Vagina (tissue), 2 donors: ENCODE measurements around the gene SYP.

Source experiments
- CTCF ChIP-seq, 3 experiments: fragments of 450-650 bp in 2 of 3; fragments of 200-600 bp in 1 of 3; sonication (generic) in 1 of 3; IDR thresholded peaks; one replicate each; pipeline ENCODE4 v1.5.1; 2017 to 2019; ENCODE audit warnings: antibody characterized with exemption in 3 of 3, mild to moderate bottlenecking in 2 of 3, moderate library complexity in 2 of 3
- POLR2A ChIP-seq, 2 donors: fragments of 450-650 bp; IDR thresholded peaks; one replicate each; pipeline ENCODE4 v1.6.1; 2017; ENCODE audit warnings: antibody characterized with exemption in 2 of 2, mild to moderate bottlenecking in 2 of 2, moderate library complexity in 2 of 2
- POLR2AphosphoS5 ChIP-seq, 2 donors: sonication (generic); formaldehyde crosslinking; IDR thresholded peaks; one replicate each; pipeline ENCODE4 v1.9.0; 2017; ENCODE audit warnings: antibody characterized with exemption in 2 of 2, mild to moderate bottlenecking in 2 of 2, low read depth in 1 of 2; ENCODE audit not compliant: insufficient read depth in 1 of 2

- TF ChIP-seq CTCF (IDR thresholded peaks at IDR 0.05), result no peak
- no peak for TF ChIP-seq POLR2AphosphoS5 (IDR thresholded peaks at IDR 0.05; ENCODE audit: insufficient read depth in 1 of 2, low read depth in 1 of 2)
- TF ChIP-seq POLR2A (IDR thresholded peaks at IDR 0.05), result no peak
Measured at GRCh38 chrX:49220100-49220499, 20.1 kb upstream of the SYP start.
